GM23248 (cell line): ENCODE results near the gene NHSL1.

Experiments used
- EZH2 ChIP-seq: fragments of 200-600 bp; sonication (generic); IDR thresholded peaks from 2 replicates; pipeline ENCODE4 v1.6.1; 2018; ENCODE audit warnings: antibody characterized with exemption, mild to moderate bottlenecking; ENCODE audit not compliant: insufficient read depth, poor library complexity, severe bottlenecking
- EZH2phosphoT487 ChIP-seq: fragments of 200-600 bp; sonication (generic); IDR thresholded peaks from 2 replicates; pipeline ENCODE4 v1.6.1; 2018; ENCODE audit warnings: antibody characterized with exemption, moderate library complexity, mild to moderate bottlenecking, low read depth; ENCODE audit not compliant: insufficient read depth

GRCh38 chr6:138524526-138524925, 25.2 kb upstream of the NHSL1 start:
- TF ChIP-seq EZH2phosphoT487 (no peak), EZH2 (no peak)
